Heart right ventricle (tissue), 16 donors: ENCODE results near the gene CYP4F8. TPM values are rescaled to one million over a fixed set of nuclear protein-coding genes. Genes with fewer than 3 reads are reported as not detected.

ENCODE experiments used
- ATAC-seq, 8 donors: fragments of 200-7000 bp; cut with Tn5 transposase; one replicate each; pipeline ENCODE4 v1.9.1; 2020; ENCODE audit warnings: mild to moderate bottlenecking in 8 of 8, moderate library complexity in 8 of 8, moderate number of reproducible peaks in 1 of 8
- DNase-seq, 2 donors: peaks; one replicate each; pipeline ENCODE4 v3.0.0-alpha.2; 2020
- H3K27ac ChIP-seq, 10 donors: fragments of 200-600 bp; sonication (generic) in 2 of 10; one replicate each; pipeline versions ENCODE4 v1.5.0 to v1.8.0; 2020 to 2022; ENCODE audit warnings: mild to moderate bottlenecking in 3 of 10
- H3K27me3 ChIP-seq, 7 donors: fragments of 200-600 bp; one replicate each; pipeline ENCODE4 v1.8.0; 2021 to 2022; ENCODE audit warnings: mild to moderate bottlenecking in 2 of 7
- H3K36me3 ChIP-seq, 9 donors: fragments of 200-600 bp; sonication (generic) in 1 of 9; one replicate each; pipeline versions ENCODE4 v1.5.0 to v1.8.0; 2020 to 2022; ENCODE audit warnings: mild to moderate bottlenecking in 2 of 9
- H3K4me1 ChIP-seq, 9 donors: fragments of 200-600 bp; sonication (generic) in 1 of 9; one replicate each; pipeline versions ENCODE4 v1.5.0 to v1.8.0; 2020 to 2022; ENCODE audit warnings: mild to moderate bottlenecking in 4 of 9
- H3K4me3 ChIP-seq, 10 donors: fragments of 200-600 bp; sonication (generic) in 2 of 10; one replicate each; pipeline versions ENCODE4 v1.5.0 to v1.8.0; 2020 to 2022; ENCODE audit warnings: mild to moderate bottlenecking in 7 of 10, moderate library complexity in 2 of 10
- H3K9me3 ChIP-seq, 11 donors: fragments of 200-600 bp in 10 of 11; sonication (generic) in 2 of 11; one replicate each; pipeline versions ENCODE4 v1.5.0 to v1.8.0; 2013 to 2022; ENCODE audit warnings: mild to moderate bottlenecking in 2 of 11, control low read depth in 1 of 11, moderate library complexity in 1 of 11
- WGBS, 2 donors: extraction: QIAGEN DNeasy Blood & Tissue Kit; methylation state at CpG; one replicate each; pipeline ENCODE4 v1.1.7; 2013; ENCODE audit warnings: inconsistent platforms in 1 of 2; 5-methylcytosine and 5-hydroxymethylcytosine counted together
- intact Hi-C, 10 donors: fragments of 100-400 bp; cut with DNase I; formaldehyde crosslinking; loops; one replicate each; pipeline versions ENCODE4 v1.11.1 to v1.14.2; 2022
- polyA plus RNA-seq, 2 donors: library from polyadenylated mRNA; stranded (reverse); fragments of 200-250 nt; gene quantifications; one replicate each; pipeline ENCODE4 v1.2.3, GENCODE V29; 2013
- total RNA-seq, 10 donors: library from RNA; stranded (reverse); fragmentation: NEBNext Ultra II Directional in 3 of 10; extraction: Animal tissue kit (Norgen Biotek cat#: 25700) in 3 of 10; gene quantifications; one replicate each; pipeline versions ENCODE4 v1.2.1 to v1.2.4, GENCODE V29; 2021 to 2023
- TF ChIP-seq, protein P1 (sequence below), 9 donors: fragments of 200-600 bp; sonication (generic) in 2 of 9; IDR thresholded peaks; one replicate each; pipeline versions ENCODE4 v1.5.0 to v1.8.0; 2021 to 2022; ENCODE audit warnings: antibody characterized with exemption in 9 of 9, mild to moderate bottlenecking in 5 of 9, moderate library complexity in 1 of 9
- donor health status: Arrhythmogenic right ventricular cardiomyopathy.
- donor health status: ischemic (EF 13 %, LVEDD 7.1; RV severe dilation, severe dysfunction).
- donor health status: healthy with polysubstance abuse.
- donor health status: DM: no; HTN: yes; CAD: no.
- donor health status: DM: no; HTN: no; CAD: no.
- donor health status: ischemic (EF 25% LVEDD 6.9; RV normal size, moderate dysfunction).
- donor health status: ischemic (EF 25% LVEDD 5.7; RV mildly dilated, moderate dysfunction).
- donor health status: healthy.
- donor health status: DM: yes; HTN: yes; CAD: no.
- donor health status: Ischemic cardiomyopathy.
- donor health status: ischemic (EF 35%, LVEDD 5.7; RV mildly dilated, moderate dysfunction).
- donor health status: nonischemic (EF 11% LVEDD 7.7; RV severe dilation, severe dysfunction).
- donor health status: DM: yes; HTN: yes; CAD: no.
- donor health status: PGD.
- donor health status: ischemic (EF 29% LVEDD 5.4; RV normal size, mild dysfunction).
- donor health status: nonischemic (EF 23%, LVEDD 6.1; RV moderate dilation, normal function).

Gene CYP4F8
- total and polyA plus RNA-seq, 12 donors: not detected

- H3K9me3 ChIP-seq: peaks cover 0 to 12% (median 0%) of the 10 kb centered on the region in 11 donors
- DNase-seq (no peak), ATAC-seq (no peak)
- H3K36me3 ChIP-seq: no peaks in the 10 kb centered on the region
- peaks cover 0 to 40% (median 12%) of the 10 kb centered on the region in 7 donors for H3K27me3 ChIP-seq
- H3K27ac ChIP-seq: peak overlapping the region in 1 of 10 donors; percentile 2
- intact Hi-C loops: loop anchor here in 2 of 10 donors (10.0 kb wide), 1 partner anchor 180 kb away; the partner anchor contains the start of gene OR10H1 (in 2 of the 2)
- H3K4me1 ChIP-seq: peaks cover 0 to 17% (median 0%) of the 10 kb centered on the region in 9 donors
- WGBS, 2 donors: 63 to 68% methylated on average over 2 of the region's 2 CpGs
- H3K4me3 ChIP-seq: no peak overlapping the region
- TF ChIP-seq, protein P1, sequence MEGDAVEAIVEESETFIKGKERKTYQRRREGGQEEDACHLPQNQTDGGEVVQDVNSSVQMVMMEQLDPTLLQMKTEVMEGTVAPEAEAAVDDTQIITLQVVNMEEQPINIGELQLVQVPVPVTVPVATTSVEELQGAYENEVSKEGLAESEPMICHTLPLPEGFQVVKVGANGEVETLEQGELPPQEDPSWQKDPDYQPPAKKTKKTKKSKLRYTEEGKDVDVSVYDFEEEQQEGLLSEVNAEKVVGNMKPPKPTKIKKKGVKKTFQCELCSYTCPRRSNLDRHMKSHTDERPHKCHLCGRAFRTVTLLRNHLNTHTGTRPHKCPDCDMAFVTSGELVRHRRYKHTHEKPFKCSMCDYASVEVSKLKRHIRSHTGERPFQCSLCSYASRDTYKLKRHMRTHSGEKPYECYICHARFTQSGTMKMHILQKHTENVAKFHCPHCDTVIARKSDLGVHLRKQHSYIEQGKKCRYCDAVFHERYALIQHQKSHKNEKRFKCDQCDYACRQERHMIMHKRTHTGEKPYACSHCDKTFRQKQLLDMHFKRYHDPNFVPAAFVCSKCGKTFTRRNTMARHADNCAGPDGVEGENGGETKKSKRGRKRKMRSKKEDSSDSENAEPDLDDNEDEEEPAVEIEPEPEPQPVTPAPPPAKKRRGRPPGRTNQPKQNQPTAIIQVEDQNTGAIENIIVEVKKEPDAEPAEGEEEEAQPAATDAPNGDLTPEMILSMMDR (IDR thresholded peaks at IDR 0.05): no peak
Measured at GRCh38 chr19:15635016-15635805, 20.2 kb downstream of the CYP4F8 start.

- 88 to 90% methylated on average over 2 of the region's 2 CpGs for WGBS, 2 donors
- intact Hi-C loops: loop anchor here in 2 of 10 donors (10.0 kb wide), 1 partner anchor 179 kb away; the partner anchor contains the start of gene OR10H1 (in 2 of the 2)
Measured at GRCh38 chr19:15636026-15636425, 21.0 kb downstream of the CYP4F8 start.

GRCh38 chr19:15639596-15639995 lies 24.6 kb downstream of the CYP4F8 start:
- DNase-seq: no peak
- Histone ChIP-seq H3K4me1 (peaks cover 0 to 18% (median 0%) of the 10 kb centered on the region in 9 donors), H3K9me3 (peaks cover 0 to 4% (median 0%) of the 10 kb centered on the region in 11 donors), H3K27ac (no peak overlapping the region), H3K27me3 (peaks cover 0 to 16% (median 0%) of the 10 kb centered on the region in 7 donors), H3K4me3 (no peak overlapping the region), H3K36me3 (no peaks in the 10 kb centered on the region)
- intact Hi-C loops: loop anchor here in 2 of 10 donors (10.0 kb wide), 1 partner anchor 175 kb away; the partner anchor contains the start of gene OR10H1 (in 2 of the 2)
- TF ChIP-seq, protein P1 (IDR thresholded peaks at IDR 0.05): no peak
- ATAC-seq: no peak

More at GRCh38 chr19:15636026-15636425, 21.0 kb downstream of the CYP4F8 start:
- peaks cover 0 to 12% (median 0%) of the 10 kb centered on the region in 11 donors for H3K9me3 ChIP-seq
- H3K27me3 ChIP-seq: peaks cover 0 to 34% (median 11%) of the 10 kb centered on the region in 7 donors
- no peak overlapping the region for H3K27ac ChIP-seq
- DNase-seq (no peak), ATAC-seq (no peak)
- TF ChIP-seq, protein P1 (IDR thresholded peaks at IDR 0.05): no peak
- H3K36me3 ChIP-seq: no peaks in the 10 kb centered on the region
- no peak overlapping the region for H3K4me3 ChIP-seq
- peaks cover 0 to 25% (median 0%) of the 10 kb centered on the region in 9 donors for H3K4me1 ChIP-seq

DNA sequence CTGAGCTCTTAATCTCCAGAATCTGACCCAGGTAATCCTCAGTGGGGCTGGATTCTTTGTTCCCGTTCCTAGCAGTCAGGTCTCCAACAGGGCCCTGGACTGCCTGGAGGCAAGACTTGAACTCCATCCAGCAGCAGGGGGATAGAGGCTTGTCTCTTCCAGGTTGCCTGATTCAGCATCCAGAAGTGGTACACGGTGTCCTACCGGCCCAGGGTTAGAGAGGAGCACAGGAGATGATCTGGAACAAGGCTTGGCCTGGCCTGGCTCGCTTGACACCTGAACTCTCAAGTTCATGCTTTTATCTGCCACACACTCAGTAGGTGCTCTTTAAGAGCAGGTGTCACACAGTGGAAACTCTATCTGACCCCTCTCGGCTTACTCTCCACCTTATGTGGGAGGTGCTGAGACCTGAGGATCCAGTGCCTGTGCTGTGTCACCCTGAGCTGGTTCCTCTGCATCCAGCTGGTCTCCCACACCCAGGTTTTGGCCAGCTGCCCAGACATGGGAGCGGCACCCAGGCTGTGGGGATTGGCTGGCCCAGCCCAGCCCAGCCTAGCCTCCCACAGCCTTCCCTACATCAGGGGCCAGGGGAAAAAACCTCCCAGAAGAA lies 25.4 kb downstream of the CYP4F8 start, which contains the start of gene CYP4F3:
TSS of gene CYP4F3 (plus strand) at position 604 of the 610 bp plus-strand sequence. CDS start 519 bp downstream, outside the sequence.
- H3K27ac ChIP-seq: peak within 1 kb of the TSS in 1 of 10 donors; percentile 71
- H3K4me3 ChIP-seq: no peak within 1 kb of the TSS
- peak; percentile 61 to 93 (median 72) for ATAC-seq
- no peaks in the 10 kb centered on the region for H3K36me3 ChIP-seq
- peaks cover 0 to 14% (median 0%) of the 10 kb centered on the region in 7 donors for H3K27me3 ChIP-seq
- intact Hi-C loops: no loop called here
- TF ChIP-seq, protein P1 (IDR thresholded peaks at IDR 0.05): no peak
- H3K9me3 ChIP-seq: no peaks in the 10 kb centered on the region
- H3K4me1 ChIP-seq: peaks cover 0 to 18% (median 0%) of the 10 kb centered on the region in 9 donors
- DNase-seq: peak; percentile 43 to 63
- WGBS, 2 donors: 40 to 51% methylated on average over 6 of the region's 6 CpGs
